SK-MEL-5 (cell line): ENCODE data around the gene ADAM8. TPM values are rescaled to one million over a fixed set of nuclear protein-coding genes. Genes with fewer than 3 reads are reported as not detected.
"Not testable (repeated sequence)": the region's sequence is repeated elsewhere in the genome, so short reads cannot be mapped to it uniquely, and the experiment has no call there.

Source experiments
- DNase-seq: peaks from one replicate; pipeline ENCODE4 v3.0.0-alpha.2; 2016; ENCODE audit warnings: low read depth, low spot score
- in situ Hi-C: cut with HindIII; loops from 2 replicates; pipeline ENCODE4 v1.10.0; 2016; ENCODE audit warnings: low sequenced_read_pairs, high pct_unique_total_duplicates, low pct_unique_long_range_greater_than_20kb
- polyA plus RNA-seq, 2 experiments: library from polyadenylated mRNA; depleted of rRNA; stranded (reverse); fragments of >200 nt; gene quantifications; 2 replicates each; pipeline ENCODE4 v1.2.3, GENCODE V29; 2015
- total RNA-seq: library from RNA; depleted of rRNA; stranded (reverse); fragments of >200 nt; shearing (Covaris generic); gene quantifications from 2 replicates; pipeline ENCODE4 v1.2.3, GENCODE V29; 2014; rRNA removed

Gene ADAM8
- total RNA-seq: 0.05 and 0.64 TPM in 2 replicates
- polyA plus RNA-seq (2015; cell fraction: cytosol; rRNA removed): 0.32 and 0.52 TPM in 2 replicates
- polyA plus RNA-seq (2015; cell fraction: nucleus; rRNA removed): 5.5 and 6.2 TPM in 2 replicates

DNA sequence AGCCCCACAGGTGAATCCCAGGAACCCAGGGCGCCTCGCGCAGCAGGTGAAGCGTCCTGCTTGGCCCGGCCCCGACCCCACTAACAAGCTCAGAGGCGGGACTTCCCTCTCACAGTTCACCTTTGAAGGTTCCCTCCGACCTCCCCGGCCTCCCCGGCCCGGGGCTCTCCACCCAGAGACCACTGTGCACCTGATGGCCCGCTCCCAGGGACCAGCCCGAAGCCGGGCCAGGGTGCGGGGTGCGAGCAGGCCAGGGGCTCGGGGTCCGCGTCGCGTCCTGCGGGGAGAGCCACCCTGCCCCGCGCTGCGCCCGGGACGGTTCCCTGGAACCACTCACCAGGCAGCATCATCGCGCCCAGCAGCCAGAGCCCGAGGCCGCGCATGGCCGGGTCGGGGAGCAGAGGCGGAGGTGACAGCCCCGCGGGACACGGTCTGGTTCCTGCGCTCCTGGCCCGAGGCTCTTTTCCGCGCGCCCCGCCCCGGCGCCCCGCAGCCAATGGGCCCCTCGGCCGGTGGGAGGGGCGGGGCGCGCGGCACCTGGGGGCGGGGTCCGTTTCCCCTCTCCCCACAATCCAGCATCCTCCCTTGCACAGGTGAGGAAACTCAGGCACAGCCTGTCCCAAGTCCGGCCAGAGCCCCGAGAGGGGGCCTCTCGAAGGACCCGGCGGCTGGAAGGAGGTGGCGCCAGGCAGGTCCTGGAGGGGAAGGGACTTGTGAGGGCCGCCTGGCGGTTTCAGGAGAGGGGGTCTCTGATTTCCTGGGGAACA, at the start of gene ADAM8:
Gene ADAM8 (minus strand): TSS at position 434 of the 767 bp plus-strand sequence. CDS start 51 bp downstream, at position 383.
- in situ Hi-C loops: no loop called here
- DNase-seq: no peak

DNA sequence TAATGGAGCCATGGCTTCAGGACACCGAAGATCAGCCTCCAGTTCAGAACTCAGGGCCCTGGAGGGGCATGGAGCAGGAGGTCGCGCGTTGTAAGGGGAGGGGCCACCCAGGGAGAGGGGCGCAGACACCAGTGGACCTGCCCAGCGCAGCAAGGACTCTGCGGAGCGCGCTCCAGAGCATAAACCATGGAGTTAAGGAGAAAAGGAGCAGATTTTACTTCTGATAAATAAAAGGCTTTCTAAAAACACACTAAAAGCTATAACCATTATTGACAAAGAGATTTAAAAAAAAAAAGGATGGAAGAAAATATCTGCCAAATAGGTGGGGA, 49.5 kb upstream of the ADAM8 start:
- in situ Hi-C loops: no loop called here
- DNase-seq: no peak

DNA sequence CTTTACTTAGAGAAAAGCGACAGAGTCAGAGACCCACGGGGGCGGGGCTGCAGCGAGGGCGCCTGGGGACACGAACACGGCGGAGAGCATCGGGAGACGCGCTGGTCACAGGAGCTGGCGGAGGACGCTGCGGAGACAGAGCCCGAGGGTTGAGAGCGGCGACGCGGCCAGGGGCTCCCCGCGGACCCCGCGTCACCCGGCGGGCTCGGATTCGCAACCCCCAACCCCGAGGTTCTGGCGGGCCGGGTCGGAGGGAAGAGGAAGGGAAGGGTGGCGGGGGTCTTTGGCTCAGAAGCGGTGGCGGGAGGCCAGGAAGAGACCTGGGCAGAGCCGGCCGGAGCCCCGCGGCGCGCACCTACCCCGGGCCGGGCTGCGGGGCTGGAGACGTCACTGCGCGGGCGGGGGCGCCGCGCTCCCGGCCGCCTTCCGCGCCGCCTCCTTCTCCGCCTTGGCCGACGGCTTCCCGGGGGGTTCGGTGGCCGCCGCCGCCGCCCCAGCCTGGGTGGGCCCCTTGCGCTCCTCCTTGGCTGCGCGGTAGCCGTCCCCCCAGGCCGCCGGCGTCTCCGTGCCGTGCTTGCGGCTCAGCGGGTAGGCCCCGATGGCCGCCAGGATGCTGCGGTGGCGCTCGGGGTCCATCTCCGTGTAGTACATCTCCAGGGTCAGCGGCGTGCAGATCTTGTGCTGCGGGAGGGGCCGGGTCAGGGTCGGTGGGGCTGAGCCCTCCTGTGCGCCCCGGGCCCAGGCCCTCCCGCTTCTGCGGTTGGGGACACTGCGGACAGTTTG, 49.0 kb upstream of the ADAM8 start:
- no peak for DNase-seq
- in situ Hi-C loops: no loop called here

DNA sequence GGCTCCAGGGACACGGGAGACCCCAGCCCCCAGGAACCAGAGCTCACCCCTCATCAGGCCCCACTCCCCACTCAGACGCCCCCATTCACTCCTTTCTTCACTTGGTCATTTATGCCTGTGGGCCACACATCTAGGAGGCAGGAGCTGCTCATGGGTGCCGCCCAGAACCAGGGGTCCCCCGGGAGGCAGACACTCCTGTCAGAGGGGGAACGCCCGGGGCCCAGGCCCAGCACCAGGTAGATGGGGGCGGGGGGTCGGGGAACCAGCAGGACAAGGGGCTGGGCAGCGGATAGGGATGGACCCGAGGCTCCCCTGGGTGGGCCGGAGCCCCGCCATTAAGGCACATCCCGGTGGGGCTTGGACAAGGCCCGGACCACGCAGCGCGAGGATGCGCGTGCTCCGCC, 48.2 kb upstream of the ADAM8 start:
- in situ Hi-C loops: no loop called here
- no peak for DNase-seq

DNA sequence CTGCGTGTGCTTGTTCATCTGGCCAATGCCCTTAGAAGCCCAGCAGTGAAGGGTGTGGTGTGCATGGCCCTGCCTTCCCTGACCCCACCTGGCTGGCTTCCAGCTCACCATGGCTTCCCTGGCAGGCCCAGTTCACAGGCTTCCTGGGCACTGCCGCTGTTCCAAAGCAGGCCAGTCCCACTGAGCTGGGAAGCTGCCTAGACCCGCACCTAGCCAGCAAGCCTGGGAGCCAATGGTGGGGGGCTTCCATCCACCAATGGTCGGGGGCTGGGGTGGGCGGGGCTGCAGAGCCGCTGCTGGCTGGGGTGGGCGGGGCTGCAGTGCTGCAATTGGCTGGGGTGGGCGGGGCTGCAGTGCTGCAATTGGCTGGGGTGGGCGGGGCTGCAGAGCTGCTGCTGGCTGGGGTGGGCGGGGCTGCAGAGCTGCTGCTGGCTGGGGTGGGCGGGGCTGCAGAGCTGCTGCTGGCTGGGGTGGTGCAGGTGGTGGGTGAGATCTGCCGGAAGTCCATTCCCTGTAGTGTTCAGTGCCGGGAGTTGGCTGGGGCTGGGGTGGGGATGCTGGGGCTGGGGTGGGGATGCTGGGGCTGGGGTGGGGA, 47.6 kb upstream of the ADAM8 start:
- in situ Hi-C loops: no loop called here
- DNase-seq: peak; percentile 21

DNA sequence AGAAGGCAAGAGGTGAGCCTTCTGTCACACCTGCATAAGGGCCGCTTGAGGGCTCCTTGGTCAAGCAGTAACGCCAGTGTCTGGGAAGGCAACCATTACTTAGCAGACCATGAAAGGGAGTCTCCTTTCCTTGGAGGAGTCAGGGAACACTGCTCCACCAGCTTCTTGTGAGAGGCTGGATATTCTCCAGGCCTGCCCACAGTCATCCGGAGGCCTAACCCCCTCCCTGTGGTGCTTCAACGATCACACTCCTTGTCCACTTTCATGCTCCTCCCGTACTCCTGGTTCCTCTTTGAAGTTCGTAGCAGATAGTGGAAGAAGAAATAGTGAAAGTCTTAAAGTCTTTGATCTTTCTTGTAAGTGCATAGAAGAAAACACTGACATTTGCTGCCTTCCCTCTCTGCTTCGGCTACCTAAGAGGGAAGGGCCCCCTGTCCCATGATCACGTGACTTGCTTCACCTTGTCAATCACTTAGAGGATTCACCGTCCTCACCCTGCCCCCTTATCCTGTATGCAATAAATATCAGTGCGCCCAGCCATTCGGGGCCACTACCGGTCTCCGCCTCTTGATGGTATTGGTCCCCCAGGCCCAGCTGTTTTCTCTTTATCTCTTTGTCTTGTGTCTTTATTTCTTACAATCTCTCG, 45.5 kb upstream of the ADAM8 start:
- in situ Hi-C loops, DNase-seq: not testable (repeated sequence)

DNA sequence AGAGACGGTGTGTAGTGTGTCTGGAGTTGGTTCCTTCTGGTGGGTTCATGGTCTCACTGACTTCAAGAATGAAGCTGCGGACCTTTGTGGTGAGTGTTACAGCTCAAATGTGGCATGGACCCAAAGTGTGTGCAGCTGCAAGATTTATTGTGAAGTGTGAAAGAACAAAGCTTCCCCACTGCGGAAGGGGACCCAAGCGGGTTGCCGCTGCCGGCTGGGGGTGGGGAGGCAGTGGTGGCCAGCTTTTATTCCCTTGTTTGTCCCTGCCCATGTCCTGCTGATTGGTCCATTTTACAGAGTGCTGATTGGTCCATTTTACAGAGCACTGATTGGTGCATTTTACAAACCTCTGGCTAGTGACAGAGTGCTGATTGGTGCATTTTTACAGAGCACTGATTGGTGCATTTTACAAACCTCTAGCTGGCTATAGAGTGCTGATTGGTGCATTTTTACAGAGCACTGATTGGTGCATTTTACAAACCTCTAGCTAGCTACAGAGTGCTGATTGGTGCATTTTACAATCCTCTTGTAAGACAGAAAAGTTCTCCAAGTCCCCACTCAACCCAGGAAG, 44.3 kb upstream of the ADAM8 start:
- in situ Hi-C loops: not testable (repeated sequence)
- peak; percentile 19 for DNase-seq

DNA sequence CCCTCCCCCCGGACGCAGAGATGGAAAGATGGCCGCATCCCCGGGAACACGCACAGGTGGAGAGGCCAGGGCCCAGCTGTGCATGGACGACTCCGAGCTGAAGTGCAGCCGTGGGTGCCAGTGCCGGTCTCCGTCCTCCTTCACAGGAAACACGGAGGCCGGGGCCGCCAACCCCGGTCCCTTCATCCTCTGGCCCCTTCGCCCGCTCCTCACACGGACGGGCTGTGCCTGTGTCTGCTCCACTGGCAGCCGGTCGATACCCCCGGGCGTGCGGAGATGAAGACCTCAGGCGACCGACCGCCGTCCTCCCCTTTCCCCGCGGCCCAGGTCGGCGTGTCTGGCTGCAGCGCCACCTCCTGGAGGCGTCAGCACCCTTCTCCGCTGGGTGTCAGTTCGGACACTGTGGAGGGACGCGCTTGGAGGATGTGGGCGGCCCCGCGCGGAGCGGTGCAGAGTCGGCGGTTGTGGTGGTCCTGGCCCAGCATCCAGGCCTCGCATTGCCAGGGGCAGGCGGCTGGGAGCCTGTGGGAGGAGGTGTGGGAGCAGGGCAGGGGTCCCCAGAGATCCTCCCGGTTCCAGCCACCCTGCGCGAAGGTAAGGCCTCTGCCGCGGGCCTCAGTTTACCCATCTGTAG, 41.9 kb upstream of the ADAM8 start:
- in situ Hi-C loops: no loop called here
- peak; percentile 56 for DNase-seq

DNA sequence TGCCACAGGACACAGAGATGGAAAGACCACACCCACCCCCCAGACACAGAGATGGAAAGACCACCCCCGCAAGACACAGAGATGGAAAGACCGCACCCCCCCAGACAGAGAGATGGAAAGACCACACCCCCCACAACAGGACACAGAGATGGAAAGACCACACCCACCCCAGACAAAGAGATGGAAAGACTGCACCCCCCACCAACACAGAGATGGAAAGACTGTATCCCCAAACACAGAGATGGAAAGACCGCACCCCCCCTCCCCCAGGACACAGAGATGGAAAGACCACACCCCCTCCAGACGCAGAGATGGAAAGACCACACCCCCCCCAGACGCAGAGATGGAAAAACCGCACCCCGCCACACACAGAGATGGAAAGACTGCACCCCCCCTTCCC, 40.1 kb upstream of the ADAM8 start:
- no peak for DNase-seq
- in situ Hi-C loops: no loop called here

DNA sequence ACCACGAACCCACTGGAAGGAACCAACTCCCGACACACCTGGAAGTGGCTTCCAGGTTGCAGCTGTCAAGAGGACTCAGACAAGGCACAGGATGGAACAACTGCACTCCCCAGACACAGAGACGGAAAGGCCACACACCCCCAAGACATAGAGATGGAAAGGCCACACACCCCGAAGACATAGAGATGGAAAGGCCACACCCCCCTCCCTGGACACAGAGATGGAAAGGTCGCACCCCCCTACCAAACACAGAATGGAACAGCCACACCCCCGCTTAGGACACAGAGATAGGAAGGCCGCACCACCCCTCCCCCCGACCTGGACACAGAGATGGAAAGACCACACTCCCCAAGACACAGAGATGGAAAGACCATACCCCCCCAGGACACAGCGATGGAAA, 39.6 kb upstream of the ADAM8 start:
- DNase-seq: no peak
- in situ Hi-C loops: no loop called here

DNA sequence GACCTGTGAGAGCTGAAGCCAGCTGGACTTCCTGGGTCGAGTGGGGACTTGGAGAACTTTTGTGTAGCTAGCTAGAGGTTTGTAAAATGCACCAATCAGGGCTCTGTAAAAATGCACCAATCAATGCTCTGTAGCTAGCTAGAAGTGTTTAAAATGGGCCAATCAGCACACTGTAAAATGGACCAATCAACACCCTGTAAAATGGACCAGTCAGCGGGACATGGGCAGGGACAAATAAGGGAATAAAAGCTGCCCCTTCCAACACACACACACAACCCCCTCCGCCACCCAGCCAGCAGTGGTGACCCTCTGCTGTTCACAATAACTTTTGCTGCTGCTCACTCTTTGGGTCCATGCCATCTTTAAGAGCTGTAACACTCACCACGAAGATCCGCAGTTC, 39.2 kb upstream of the ADAM8 start:
- peak; percentile 61 for DNase-seq
- in situ Hi-C loops: no loop called here

DNA sequence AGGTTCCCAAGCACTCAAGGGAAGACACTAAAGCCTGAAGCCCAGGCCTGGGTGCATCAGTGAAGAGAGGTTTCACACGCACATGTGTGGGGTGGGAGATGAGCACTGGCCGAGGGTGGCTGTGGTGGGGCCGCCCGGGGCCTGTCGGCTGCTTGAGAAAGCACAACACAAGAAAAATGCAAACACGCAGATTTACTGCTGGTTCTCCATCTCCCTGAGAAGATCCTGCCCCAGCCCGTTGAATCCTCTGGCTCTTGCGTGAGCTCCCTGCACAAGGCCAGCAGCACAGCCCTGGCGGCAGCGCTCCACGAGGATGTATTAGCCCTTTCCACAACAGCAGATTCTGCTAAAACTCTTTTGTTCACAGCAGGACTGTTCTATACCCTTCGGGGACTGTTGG, 38.2 kb upstream of the ADAM8 start:
- DNase-seq: no peak
- in situ Hi-C loops: no loop called here

DNA sequence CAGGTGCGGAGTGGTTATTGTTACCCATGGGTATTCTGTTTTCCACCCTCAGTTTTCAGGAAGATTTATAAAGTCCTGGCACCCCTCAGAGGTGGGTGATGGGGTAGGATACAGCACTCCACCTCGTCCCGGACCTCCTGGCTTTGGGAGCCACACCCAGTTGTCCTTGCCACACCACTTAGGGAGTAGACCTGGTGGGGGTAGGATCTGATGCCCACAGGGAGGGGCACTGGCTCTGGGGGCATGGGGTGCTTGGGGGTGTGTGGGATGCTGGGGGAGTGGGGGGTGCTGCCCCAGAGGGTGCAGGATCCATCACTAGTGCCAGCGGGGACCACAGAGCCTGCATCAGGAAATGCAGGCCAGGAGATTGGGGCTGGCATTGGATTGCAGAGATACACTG, 36.5 kb upstream of the ADAM8 start:
- in situ Hi-C loops: no loop called here

DNA sequence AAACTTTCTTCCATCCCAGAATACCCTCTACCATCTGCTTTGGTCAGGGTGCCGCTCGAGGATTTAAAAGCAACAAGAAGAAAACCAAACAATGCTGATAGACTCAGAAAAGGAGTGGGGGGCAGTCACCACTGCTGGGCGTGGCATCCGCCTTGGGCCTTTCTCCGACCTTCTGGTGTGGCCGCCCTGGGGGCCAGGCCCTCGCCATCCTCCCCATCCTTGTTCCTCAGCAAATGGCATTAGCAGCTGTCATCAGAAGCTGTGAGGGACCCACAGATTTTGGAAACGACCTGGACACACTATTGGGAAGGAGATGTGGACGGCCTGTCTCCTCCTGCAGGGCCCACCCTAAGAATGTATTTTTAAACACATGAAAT, 36.1 kb upstream of the ADAM8 start:
- no peak for DNase-seq
- in situ Hi-C loops: no loop called here

More for the DNA sequence above, 36.5 kb upstream of the ADAM8 start:
- DNase-seq: no peak

DNA sequence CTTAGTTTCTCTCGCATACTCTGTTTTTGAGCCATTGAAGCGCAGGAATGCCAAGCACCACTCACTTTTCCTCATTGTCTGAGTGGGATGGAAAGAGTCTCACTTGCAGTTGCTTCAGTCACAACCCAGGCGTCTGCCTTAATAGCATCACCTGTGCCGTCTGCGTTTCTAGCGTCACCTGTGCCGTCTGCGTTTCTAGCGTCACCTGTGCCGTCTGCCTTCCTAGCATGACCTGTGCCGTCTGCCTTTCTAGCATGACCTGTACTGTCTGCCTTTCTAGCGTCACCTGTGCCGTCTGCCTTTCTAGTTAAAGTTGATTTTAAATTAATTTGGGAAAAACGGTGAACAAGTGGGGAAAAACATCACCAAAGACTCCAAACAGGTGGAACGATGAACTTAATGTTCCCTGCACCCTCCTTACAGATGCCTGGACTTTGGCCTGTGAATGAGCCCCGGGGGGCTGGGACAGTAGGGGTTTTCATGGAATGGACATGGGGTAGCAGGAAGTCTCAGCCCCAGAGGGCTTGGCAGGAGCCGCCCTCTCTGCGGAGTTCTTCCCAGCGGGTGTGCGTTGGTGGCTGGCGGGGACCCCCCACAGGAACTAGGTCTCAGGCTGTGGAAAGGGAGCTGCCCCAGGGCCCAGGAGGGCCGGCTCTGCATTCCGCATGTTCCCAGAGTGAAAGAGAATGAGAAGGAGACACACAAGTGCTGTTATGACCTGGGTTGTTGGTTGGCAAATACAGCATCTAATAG, 35.5 kb upstream of the ADAM8 start:
- DNase-seq: no peak
- in situ Hi-C loops: no loop called here

DNA sequence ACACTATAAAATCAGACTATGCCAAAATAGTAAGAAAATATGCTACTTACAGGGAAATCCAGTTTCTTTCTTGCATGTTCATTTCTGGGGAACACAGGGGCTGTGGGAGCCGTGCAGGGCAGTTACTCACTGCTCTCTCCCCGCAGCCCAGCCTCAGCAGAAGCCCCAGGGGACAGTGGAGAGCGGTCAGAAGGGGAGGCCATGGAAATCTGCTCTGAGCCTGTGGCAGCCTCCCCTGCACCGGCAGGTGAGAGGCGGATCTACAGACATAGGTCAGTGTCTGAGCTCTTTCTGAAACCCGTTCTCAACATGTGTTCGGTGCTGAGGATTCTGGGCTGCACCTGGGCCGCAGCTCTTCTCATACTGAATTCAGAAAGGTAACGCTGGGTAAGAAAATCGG, 34.9 kb upstream of the ADAM8 start:
- DNase-seq: no peak
- in situ Hi-C loops: no loop called here

DNA sequence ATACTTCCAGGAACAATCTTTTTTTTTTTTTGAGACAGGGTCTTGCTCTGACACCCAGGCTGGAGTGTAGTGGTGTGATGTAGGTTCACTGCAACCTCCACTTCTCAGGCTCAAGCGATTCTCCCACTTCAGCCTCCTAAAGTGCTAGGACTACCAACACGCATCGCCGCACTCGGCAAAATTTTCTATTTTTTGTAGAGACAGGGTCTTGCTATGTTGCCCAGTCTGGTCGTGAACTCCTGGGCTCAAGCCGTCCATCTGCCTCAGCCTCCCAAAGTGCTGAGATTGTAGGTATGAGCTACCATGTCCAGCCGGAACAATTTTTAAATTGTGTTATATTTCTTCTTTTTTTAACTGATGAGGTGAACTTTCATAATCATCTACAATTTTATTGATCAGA, 34.1 kb upstream of the ADAM8 start:
- DNase-seq: no peak
- in situ Hi-C loops: no loop called here
